HG02981 (cell line): Measurements from ENCODE around the gene EXD1.
"Not testable (repeated sequence)": the region's sequence is repeated elsewhere in the genome, so short reads cannot be mapped to it uniquely, and the experiment has no call there.

ENCODE experiments used
- ATAC-seq: cut with Tn5 transposase; IDR thresholded peaks from one replicate; pipeline ENCODE4 v1.9.1; 2021; ENCODE audit warnings: mild to moderate bottlenecking, moderate library complexity; ENCODE audit not compliant: unreplicated experiment

The EXD1 gene

GRCh38 chr15:41230650-41231421 lies at the start of gene EXD1, which contains the start of gene CHP1:
TSS of gene EXD1 (minus strand) at chr15:41230757. CDS start at chr15:41226575, 4,182 bp downstream.
TSS of gene CHP1 (plus strand) at chr15:41231268. CDS start at chr15:41231383, 115 bp downstream.
- peak; percentile 89 for ATAC-seq

GRCh38 chr15:41279535-41280283 lies 49.2 kb upstream of the EXD1 start:
- ATAC-seq: no peak

- ATAC-seq: no peak
Observed at GRCh38 chr15:41278319-41278718, 47.8 kb upstream of the EXD1 start.

- no peak for ATAC-seq
Observed at GRCh38 chr15:41276831-41277230, 46.3 kb upstream of the EXD1 start.

- ATAC-seq: no peak
Observed at GRCh38 chr15:41269887-41270286, 39.3 kb upstream of the EXD1 start.

- ATAC-seq: no peak
Observed at GRCh38 chr15:41263891-41264351, 33.4 kb upstream of the EXD1 start.

- ATAC-seq: no peak
Observed at GRCh38 chr15:41262571-41262970, 32.0 kb upstream of the EXD1 start.

GRCh38 chr15:41260924-41261323 lies 30.4 kb upstream of the EXD1 start:
- ATAC-seq: not testable (repeated sequence)

GRCh38 chr15:41259546-41260189 lies 29.1 kb upstream of the EXD1 start:
- no peak for ATAC-seq

- no peak for ATAC-seq
Observed at GRCh38 chr15:41258750-41259471, 28.4 kb upstream of the EXD1 start.

GRCh38 chr15:41256577-41257038 lies 26.1 kb upstream of the EXD1 start:
- no peak for ATAC-seq

- no peak for ATAC-seq
Observed at GRCh38 chr15:41256103-41256502, 25.5 kb upstream of the EXD1 start.

- no peak for ATAC-seq
Observed at GRCh38 chr15:41254560-41254959, 24.0 kb upstream of the EXD1 start.

- no peak for ATAC-seq
Observed at GRCh38 chr15:41251411-41251810, 20.9 kb upstream of the EXD1 start.

- not testable (repeated sequence) for ATAC-seq
Observed at GRCh38 chr15:41250745-41251144, 20.2 kb upstream of the EXD1 start.

- no peak for ATAC-seq
Observed at GRCh38 chr15:41241221-41241964, 10.8 kb upstream of the EXD1 start.

GRCh38 chr15:41238100-41238499 lies 7.5 kb upstream of the EXD1 start:
- no peak for ATAC-seq

GRCh38 chr15:41235929-41236328 lies 5.4 kb upstream of the EXD1 start:
- ATAC-seq: no peak

- not testable (repeated sequence) for ATAC-seq
Observed at GRCh38 chr15:41235228-41235627, 4.7 kb upstream of the EXD1 start.

GRCh38 chr15:41233367-41233771 lies 2.8 kb upstream of the EXD1 start:
- ATAC-seq: no peak
